SU-DHL-6 (cell line): ENCODE results near the gene GOT2.

Experiments used
- H2AFZ ChIP-seq: fragments of 200-600 bp; sonication (generic); 2 replicates; pipeline ENCODE4 v1.6.1; 2014; ENCODE audit warnings: low read depth, mild to moderate bottlenecking, moderate library complexity, mixed read lengths, antibody characterized with exemption, low read length; ENCODE audit not compliant: severe bottlenecking
- H3F3A ChIP-seq: fragments of 200-600 bp; shearing (Covaris generic); 2 replicates; pipeline ENCODE4 v1.6.0; 2016; ENCODE audit warnings: antibody characterized with exemption, mild to moderate bottlenecking; ENCODE audit not compliant: insufficient read depth
- H3K27ac ChIP-seq: fragments of 200-600 bp; sonication (generic); 2 replicates; pipeline ENCODE4 v1.5.1; 2016; ENCODE audit warnings: low read depth, mild to moderate bottlenecking, low read length, moderate library complexity, mixed read lengths
- H3K27me3 ChIP-seq: fragments of 200-600 bp; sonication (generic), shearing (Covaris generic); 2 replicates; pipeline ENCODE4 v1.6.0; 2014; ENCODE audit warnings: mild to moderate bottlenecking, low read length
- H3K36me3 ChIP-seq: fragments of 200-600 bp; sonication (generic); 2 replicates; pipeline ENCODE4 v1.6.1; 2014; ENCODE audit warnings: mild to moderate bottlenecking, low read length, mixed read lengths
- H3K4me2 ChIP-seq: fragments of 300-600, 200-600 bp; shearing (Covaris generic), sonication (generic); 2 replicates; pipeline ENCODE4 v1.6.0; 2014; ENCODE audit warnings: low read length, low read depth, mild to moderate bottlenecking; ENCODE audit not compliant: poor library complexity, severe bottlenecking
- H3K4me3 ChIP-seq: fragments of 200-600 bp; sonication (generic); 2 replicates; pipeline ENCODE4 v1.5.1; 2014; ENCODE audit warnings: antibody characterized with exemption, low read length, mild to moderate bottlenecking, mixed read lengths; ENCODE audit not compliant: insufficient read depth, poor library complexity, severe bottlenecking
- H3K79me2 ChIP-seq: fragments of 200-600 bp; sonication (generic); 2 replicates; pipeline ENCODE4 v1.6.1; 2014; ENCODE audit warnings: mild to moderate bottlenecking, low read length, moderate library complexity; ENCODE audit not compliant: insufficient read depth
- H3K9ac ChIP-seq: fragments of 200-600 bp; sonication (generic); 2 replicates; pipeline ENCODE4 v1.7.0; 2014; ENCODE audit warnings: mild to moderate bottlenecking, low read length
- H3K9me2 ChIP-seq: fragments of 200-600 bp; sonication (generic); replicated peaks from 2 replicates; pipeline ENCODE4 v1.6.1; 2014; ENCODE audit warnings: low read length; ENCODE audit not compliant: insufficient read depth
- H3K9me3 ChIP-seq: fragments of 200-600 bp; sonication (generic); 2 replicates; pipeline ENCODE4 v1.6.1; 2014; ENCODE audit warnings: low read length, mixed read lengths; ENCODE audit not compliant: insufficient read depth
- H4K20me1 ChIP-seq: fragments of 200-600 bp; sonication (generic); 2 replicates; pipeline ENCODE4 v1.6.1; 2014; ENCODE audit warnings: low read depth, mild to moderate bottlenecking, antibody characterized with exemption, low read length, moderate library complexity, mixed read lengths
- EZH2phosphoT487 ChIP-seq: fragments of 200-600 bp; sonication (generic), shearing (Covaris generic); conservative IDR thresholded peaks from 2 replicates; pipeline ENCODE4 v1.6.1; 2018; ENCODE audit warnings: mild to moderate bottlenecking, antibody characterized with exemption, low read length, moderate library complexity, mixed read lengths
- TF ChIP-seq, protein P1 (sequence below): fragments of 200-600 bp; sonication (generic); IDR thresholded peaks from one replicate; pipeline ENCODE4 v1.5.1; 2017; ENCODE audit warnings: antibody characterized with exemption, mild to moderate bottlenecking, low read length, moderate library complexity; ENCODE audit not compliant: insufficient read depth, poor library complexity, severe bottlenecking

GOT2 gene

DNA sequence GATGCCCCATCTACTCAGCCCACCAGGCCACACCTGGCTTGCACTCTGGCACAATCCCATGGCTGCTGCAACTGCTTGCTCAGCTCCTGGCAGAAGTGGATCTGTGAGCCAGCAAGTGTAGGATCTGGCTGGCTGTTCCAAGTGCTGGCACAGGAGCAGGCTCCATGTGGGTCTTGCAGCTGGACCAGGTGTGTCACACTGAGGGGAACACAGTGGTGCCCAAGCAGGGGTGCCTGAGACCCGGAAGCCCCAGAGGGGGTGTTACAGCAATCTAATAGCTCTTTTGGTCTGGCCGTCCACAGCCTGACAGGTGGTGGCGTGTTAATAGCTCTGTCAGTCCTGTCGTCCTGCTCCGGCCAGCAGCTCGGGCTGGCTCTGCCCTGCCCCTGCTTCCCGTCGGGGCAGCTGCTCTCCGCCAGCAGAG lies 19.6 kb upstream of the GOT2 start:
- Histone ChIP-seq H3K9me2 (no peaks in the 10 kb centered on the region), H3K9me3 (no peaks in the 10 kb centered on the region), H3K36me3 (no peaks in the 10 kb centered on the region), H3K27me3 (no peaks in the 10 kb centered on the region), H3K4me2 (no peak overlapping the region), H3K79me2 (no peaks in the 10 kb centered on the region), H3K4me3 (no peak overlapping the region), H2AFZ (no peak overlapping the region), H3K9ac (no peak overlapping the region), H3K27ac (no peak overlapping the region), H3F3A (no peaks in the 10 kb centered on the region), H4K20me1 (no peaks in the 10 kb centered on the region)
- TF ChIP-seq, protein P1, sequence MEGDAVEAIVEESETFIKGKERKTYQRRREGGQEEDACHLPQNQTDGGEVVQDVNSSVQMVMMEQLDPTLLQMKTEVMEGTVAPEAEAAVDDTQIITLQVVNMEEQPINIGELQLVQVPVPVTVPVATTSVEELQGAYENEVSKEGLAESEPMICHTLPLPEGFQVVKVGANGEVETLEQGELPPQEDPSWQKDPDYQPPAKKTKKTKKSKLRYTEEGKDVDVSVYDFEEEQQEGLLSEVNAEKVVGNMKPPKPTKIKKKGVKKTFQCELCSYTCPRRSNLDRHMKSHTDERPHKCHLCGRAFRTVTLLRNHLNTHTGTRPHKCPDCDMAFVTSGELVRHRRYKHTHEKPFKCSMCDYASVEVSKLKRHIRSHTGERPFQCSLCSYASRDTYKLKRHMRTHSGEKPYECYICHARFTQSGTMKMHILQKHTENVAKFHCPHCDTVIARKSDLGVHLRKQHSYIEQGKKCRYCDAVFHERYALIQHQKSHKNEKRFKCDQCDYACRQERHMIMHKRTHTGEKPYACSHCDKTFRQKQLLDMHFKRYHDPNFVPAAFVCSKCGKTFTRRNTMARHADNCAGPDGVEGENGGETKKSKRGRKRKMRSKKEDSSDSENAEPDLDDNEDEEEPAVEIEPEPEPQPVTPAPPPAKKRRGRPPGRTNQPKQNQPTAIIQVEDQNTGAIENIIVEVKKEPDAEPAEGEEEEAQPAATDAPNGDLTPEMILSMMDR: no peak
- no peak for TF ChIP-seq EZH2phosphoT487

DNA sequence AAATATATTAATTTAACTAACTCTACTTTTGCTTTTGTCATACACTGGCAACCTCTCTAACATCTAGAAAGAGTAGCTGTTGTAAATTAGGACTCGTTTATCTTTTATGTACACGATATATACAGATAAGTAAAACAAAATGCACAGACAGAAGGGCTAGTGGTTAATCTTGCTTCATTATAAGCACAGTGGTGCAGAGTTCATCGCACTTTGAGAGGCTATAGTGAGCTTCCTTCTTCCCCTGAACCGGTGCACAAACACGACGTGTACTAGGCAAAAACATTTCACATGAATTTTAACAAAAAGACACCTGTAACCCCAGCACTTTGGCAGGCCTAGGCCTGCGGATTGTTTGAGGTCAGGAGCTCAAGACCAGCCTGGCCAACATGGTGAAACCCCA lies 10.4 kb upstream of the GOT2 start:
- Histone ChIP-seq H3K9me3 (no peaks in the 10 kb centered on the region), H3K36me3 (no peaks in the 10 kb centered on the region), H3K9ac (no peak overlapping the region), H3K27me3 (no peaks in the 10 kb centered on the region), H3K27ac (no peak overlapping the region), H3K4me2 (no peak overlapping the region), H2AFZ (no peak overlapping the region), H3F3A (no peaks in the 10 kb centered on the region), H3K79me2 (no peaks in the 10 kb centered on the region), H3K9me2 (no peaks in the 10 kb centered on the region), H3K4me3 (no peak overlapping the region), H4K20me1 (no peaks in the 10 kb centered on the region)
- TF ChIP-seq, protein P1: no peak
- no peak for TF ChIP-seq EZH2phosphoT487

DNA sequence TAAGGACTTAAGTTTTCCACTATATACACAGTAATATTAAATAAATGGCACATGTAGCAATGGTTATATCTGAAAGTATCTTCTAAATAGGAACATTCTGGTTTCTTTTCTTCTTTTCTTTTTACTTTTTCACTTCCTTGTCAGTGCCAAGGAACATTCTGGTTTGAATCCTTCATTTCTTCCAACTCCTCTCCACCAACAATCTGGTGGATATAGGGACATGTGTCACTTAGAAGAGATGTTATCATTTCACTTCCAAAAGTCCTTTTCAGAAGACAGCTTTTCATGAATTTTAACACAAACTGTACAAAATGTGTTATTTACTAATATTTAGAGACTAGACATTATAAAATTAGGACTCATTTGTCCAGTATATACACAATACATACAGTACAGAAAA lies 7.9 kb upstream of the GOT2 start:
- TF ChIP-seq, protein P1: no peak
- no peak for TF ChIP-seq EZH2phosphoT487

DNA sequence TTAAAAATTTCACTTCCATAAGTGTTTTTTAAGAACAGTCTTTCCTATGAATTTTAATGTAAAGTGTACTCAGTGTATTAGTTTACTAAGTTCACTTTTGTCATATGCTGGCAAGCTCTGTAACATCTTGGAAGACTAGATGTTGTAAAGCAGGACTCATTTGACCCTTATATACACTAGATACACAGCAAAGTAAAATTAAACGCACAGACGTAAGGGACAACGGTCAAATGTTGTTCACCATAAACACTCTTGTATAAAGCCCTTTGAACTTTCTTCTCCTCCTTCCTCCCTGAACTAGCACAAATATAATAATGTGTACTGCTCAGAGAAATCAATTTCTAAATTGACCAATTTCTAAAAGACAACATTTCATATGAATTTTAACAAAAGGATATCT lies 7.0 kb upstream of the GOT2 start:
- Histone ChIP-seq H3K4me2 (no peak overlapping the region), H3K9me3 (no peaks in the 10 kb centered on the region), H3K9ac (no peak overlapping the region), H3K36me3 (no peaks in the 10 kb centered on the region), H2AFZ (no peak overlapping the region), H3F3A (no peaks in the 10 kb centered on the region), H3K27me3 (no peaks in the 10 kb centered on the region), H3K79me2 (no peaks in the 10 kb centered on the region), H4K20me1 (no peaks in the 10 kb centered on the region), H3K4me3 (no peak overlapping the region), H3K27ac (no peak overlapping the region), H3K9me2 (no peaks in the 10 kb centered on the region)
- no peak for TF ChIP-seq EZH2phosphoT487
- TF ChIP-seq, protein P1: no peak

More for the DNA sequence above, 7.9 kb upstream of the GOT2 start:
- Histone ChIP-seq H3K27me3 (no peaks in the 10 kb centered on the region), H3K9me2 (no peaks in the 10 kb centered on the region), H3K27ac (no peak overlapping the region), H3K36me3 (no peaks in the 10 kb centered on the region), H3K9me3 (no peaks in the 10 kb centered on the region), H3K79me2 (no peaks in the 10 kb centered on the region), H3K4me2 (no peak overlapping the region), H3F3A (no peaks in the 10 kb centered on the region), H4K20me1 (no peaks in the 10 kb centered on the region), H3K4me3 (no peak overlapping the region), H2AFZ (no peak overlapping the region), H3K9ac (no peak overlapping the region)
